H7 (cell line): ENCODE data around the gene TGM2. TPM values are rescaled to one million over a fixed set of nuclear protein-coding genes. Genes with fewer than 3 reads are reported as not detected.

Experiments used
- DNase-seq: peaks from one replicate; pipeline ENCODE4 v3.0.0; 2012
- H3K27me3 ChIP-seq: 2 replicates; pipeline ENCODE4 v1.6.0; 2011; ENCODE audit warnings: mild to moderate bottlenecking, low read length; ENCODE audit not compliant: control insufficient read depth, insufficient read depth
- H3K36me3 ChIP-seq: replicated peaks from 2 replicates; pipeline ENCODE4 v1.5.1; 2011; ENCODE audit warnings: low read length; ENCODE audit not compliant: control insufficient read depth, insufficient read depth
- H3K4me3 ChIP-seq: 2 replicates; pipeline ENCODE4 v1.5.1; 2011; ENCODE audit warnings: low read depth, mild to moderate bottlenecking, control low read depth, low read length, moderate library complexity; ENCODE audit not compliant: insufficient read depth
- total RNA-seq: library from RNA; depleted of rRNA; stranded (reverse); fragments of >200 nt; shearing (Covaris generic); gene quantifications from 2 replicates; pipeline ENCODE4 v1.2.3, GENCODE V29; 2014

The TGM2 gene
- total RNA-seq, 1 experiment from 2014 or later: 0.83 TPM

GRCh38 chr20:38173237-38174156 is 8.4 kb upstream of the TGM2 start:
- H3K36me3 ChIP-seq: no peaks in the 10 kb centered on the region
- H3K4me3 ChIP-seq: no peak overlapping the region
- no peaks in the 10 kb centered on the region for H3K27me3 ChIP-seq
- DNase-seq: no peak

DNA sequence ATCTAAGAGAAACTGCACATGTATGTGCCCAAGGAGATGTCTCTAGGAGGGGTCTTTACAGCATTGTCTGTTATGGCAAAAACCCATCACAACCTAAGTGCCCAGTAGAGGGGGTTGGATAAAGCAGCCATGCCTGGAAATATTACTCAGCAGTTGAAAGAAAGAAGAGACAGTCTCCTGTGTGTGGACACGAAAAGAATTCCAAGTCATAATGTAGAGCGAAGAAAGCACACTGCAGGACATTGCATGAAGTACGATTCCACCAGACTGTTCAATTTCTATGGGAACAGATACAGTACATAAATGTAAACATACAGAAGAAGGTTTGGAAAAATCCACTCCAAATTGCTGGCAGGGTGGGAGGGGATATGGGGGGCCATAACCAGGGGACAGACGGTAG is 7.3 kb upstream of the TGM2 start:
- Histone ChIP-seq H3K27me3 (no peaks in the 10 kb centered on the region), H3K36me3 (no peaks in the 10 kb centered on the region), H3K4me3 (no peak overlapping the region)
- no peak for DNase-seq

GRCh38 chr20:38171675-38172043 is 6.6 kb upstream of the TGM2 start:
- H3K27me3 ChIP-seq: no peaks in the 10 kb centered on the region
- H3K4me3 ChIP-seq: no peak overlapping the region
- no peak for DNase-seq
- no peaks in the 10 kb centered on the region for H3K36me3 ChIP-seq

DNA sequence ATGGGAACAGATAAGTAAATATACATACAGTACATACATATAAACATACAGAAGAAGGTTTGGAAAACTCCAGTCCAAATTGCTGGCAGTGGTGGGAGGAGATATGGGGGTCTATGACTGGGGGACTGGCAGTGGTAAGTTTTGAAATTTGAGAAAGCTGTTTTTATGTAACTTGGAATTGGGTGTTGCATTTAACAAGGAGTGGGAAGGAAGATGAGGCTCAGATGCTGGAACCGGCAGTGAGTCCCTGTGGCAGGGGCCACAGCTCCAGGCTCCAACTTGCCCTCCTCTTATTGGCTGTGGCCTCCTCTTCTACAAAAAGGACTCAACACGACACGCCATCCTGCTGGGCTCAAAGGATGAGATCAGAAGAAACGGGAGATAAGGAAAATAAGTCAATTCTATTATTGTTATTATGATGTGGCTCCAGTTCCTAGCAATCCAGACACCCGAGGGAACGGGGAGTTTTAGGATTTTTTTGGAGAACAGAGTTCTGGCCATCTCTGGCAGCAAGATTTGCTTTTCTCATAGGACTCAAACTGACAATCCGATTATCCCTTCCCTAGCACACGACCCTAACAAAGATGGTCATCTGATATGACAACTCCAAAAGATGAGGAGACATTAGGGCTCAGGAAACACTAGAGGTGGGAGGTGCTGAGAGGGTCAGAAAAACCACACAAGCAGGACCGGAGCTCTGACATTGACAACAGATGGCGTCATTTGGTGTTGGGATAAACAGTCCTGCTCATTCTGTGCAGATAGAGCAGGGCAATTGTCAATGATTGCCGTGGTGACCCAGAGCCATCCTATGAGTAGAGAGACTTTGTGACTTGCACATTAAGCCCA is 6.0 kb upstream of the TGM2 start:
- Histone ChIP-seq H3K27me3 (no peaks in the 10 kb centered on the region), H3K4me3 (no peak overlapping the region), H3K36me3 (no peaks in the 10 kb centered on the region)
- no peak for DNase-seq

DNA sequence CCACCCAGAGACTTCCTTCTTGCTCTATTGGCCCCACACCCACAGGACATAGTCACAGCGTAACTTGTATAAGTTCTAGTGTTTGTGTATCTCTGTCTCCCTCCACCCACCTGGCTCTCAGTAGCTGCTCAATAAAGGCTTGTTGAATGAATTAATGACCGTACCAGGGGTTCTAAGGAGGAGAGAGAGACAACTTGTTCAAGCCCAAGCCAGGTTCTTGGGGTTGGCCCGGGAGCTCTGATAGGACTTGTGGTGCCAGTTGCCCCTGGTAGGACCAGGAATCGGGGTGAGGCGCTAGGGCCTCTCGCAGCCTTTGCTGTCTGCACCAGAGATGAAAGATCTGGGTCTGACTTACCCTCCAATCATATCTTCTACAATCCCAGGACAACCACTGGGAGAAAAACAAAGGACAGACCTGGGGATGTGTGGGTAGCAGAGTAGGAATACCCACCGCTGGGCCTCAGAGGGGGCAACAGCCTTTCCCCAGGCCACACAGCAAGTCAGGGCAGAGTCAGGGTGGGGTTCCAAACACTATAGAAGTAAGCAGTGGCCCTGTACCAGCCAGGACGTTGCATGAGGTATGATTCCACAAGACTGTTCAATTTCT is 5.3 kb upstream of the TGM2 start:
- H3K4me3 ChIP-seq: no peak overlapping the region
- H3K36me3 ChIP-seq: no peaks in the 10 kb centered on the region
- H3K27me3 ChIP-seq: no peaks in the 10 kb centered on the region
- no peak for DNase-seq

- Histone ChIP-seq H3K4me3 (no peak overlapping the region), H3K36me3 (no peaks in the 10 kb centered on the region), H3K27me3 (no peaks in the 10 kb centered on the region; the same call in 1 of the 2 replicates)
- no peak for DNase-seq
These were observed 4.6 kb upstream of the TGM2 start for GRCh38 chr20:38169636-38170193.

GRCh38 chr20:38168791-38169589 is 3.9 kb upstream of the TGM2 start:
- Histone ChIP-seq H3K27me3 (no peaks in the 10 kb centered on the region; the same call in 1 of the 2 replicates), H3K36me3 (no peaks in the 10 kb centered on the region), H3K4me3 (no peak overlapping the region)
- no peak for DNase-seq

DNA sequence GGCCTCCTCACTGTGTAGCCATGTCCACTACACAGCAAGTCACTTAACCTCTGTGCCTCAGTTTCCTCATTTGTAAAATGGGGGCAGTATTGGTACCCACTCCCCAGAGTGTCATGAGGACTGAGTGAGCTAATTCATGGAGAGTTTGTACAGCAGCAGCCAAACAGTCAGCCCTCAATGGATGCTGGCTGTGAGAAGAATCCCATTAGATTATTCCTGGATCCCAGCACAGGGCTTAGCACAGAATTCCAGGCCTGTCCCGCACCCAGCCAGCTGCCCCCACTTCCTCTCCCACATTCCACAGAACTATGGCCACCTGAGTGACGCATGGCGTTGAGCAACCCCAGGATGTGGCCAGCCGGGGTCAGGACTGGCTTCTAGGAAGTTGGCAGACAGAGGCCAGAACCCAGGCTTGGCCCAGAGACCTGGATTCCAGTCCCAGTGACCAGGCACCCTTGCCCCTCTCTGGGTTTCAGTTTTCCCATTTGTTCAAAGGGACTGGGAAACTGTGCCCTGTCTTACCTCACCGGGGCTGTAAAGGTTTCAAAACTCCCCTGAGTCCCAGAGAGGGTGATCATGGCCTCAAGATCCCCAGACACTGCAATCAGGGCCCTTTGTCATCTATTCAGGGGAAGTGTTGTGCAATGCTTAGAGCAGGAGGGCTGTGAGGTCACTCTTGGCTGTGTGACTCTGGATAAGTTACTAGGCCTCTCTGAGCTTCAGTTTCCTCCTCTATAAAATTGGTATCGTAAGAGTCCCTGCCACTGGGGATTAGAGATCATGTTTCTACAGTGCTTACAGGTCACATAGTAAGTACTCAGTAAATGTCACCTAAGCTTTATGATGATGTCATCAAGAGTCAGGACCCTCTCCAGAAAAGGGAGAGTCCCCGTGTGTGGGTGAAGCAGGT is 3.0 kb upstream of the TGM2 start:
- Histone ChIP-seq H3K27me3 (no peaks in the 10 kb centered on the region; the same call in 1 of the 2 replicates), H3K36me3 (no peaks in the 10 kb centered on the region), H3K4me3 (no peak overlapping the region)
- no peak for DNase-seq

GRCh38 chr20:38167328-38167850 is 2.3 kb upstream of the TGM2 start:
- no peaks in the 10 kb centered on the region; the same call in 1 of the 2 replicates for H3K27me3 ChIP-seq
- no peak overlapping the region for H3K4me3 ChIP-seq
- no peak for DNase-seq
- H3K36me3 ChIP-seq: no peaks in the 10 kb centered on the region

DNA sequence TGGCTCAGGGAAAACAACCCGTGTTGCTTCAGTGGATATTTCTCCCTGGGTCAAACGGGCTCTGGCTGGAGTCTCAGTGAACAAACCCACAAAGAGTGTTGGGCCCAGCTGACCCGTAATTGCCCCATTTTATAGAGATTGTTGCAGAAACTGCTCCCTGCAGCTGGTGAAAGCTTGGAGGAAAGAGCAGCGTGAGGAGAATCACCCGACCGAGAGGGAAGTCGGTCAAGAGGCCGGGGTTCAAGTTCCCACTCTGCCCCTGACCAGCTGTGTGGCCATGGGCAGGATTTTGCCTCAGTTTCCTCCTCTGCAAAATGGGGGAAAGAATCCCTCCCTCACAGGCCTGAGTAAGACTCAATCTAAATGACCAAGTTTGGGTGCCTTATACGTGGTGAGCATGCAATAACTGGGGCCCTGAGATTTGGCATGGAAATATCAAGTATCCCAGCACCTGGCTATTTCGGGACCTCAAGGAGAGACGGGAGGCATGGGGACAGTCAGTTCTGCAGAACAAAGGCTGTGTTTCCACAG is 1.7 kb upstream of the TGM2 start:
- H3K27me3 ChIP-seq: no peaks in the 10 kb centered on the region; the same call in 1 of the 2 replicates
- no peak for DNase-seq
- H3K36me3 ChIP-seq: no peaks in the 10 kb centered on the region
- H3K4me3 ChIP-seq: no peak overlapping the region

GRCh38 chr20:38165966-38166702 is 1.1 kb upstream of the TGM2 start:
- Histone ChIP-seq H3K4me3 (no peak overlapping the region), H3K27me3 (no peaks in the 10 kb centered on the region; the same call in 1 of the 2 replicates), H3K36me3 (no peaks in the 10 kb centered on the region)
- DNase-seq: no peak

GRCh38 chr20:38164624-38165088 is 414 bp downstream of the TGM2 start:
- peak overlapping the region; percentile 30 for H3K4me3 ChIP-seq
- no peaks in the 10 kb centered on the region for H3K36me3 ChIP-seq
- H3K27me3 ChIP-seq: no peaks in the 10 kb centered on the region; the same call in 1 of the 2 replicates
- DNase-seq: no peak
